K562 (cell line): ENCODE measurements around the gene STX2.

Experiments
- ATF1 ChIP-seq, 2 experiments: fragments of 450-650 bp in 1 of 2; IDR thresholded peaks; 2 replicates each; pipeline ENCODE4 v1.6.1; 2016; ENCODE audit warnings: missing compliant biosample characterization in 1 of 2, missing genetic modification characterization in 1 of 2
- CBX2 ChIP-seq: fragments of 200-600 bp; sonication (generic); IDR thresholded peaks from one replicate; pipeline ENCODE4 v1.6.1; 2012; ENCODE audit warnings: mild to moderate bottlenecking, low read length, inconsistent platforms; ENCODE audit not compliant: insufficient read depth, poor library complexity, severe bottlenecking
- CBX3 ChIP-seq, 2 experiments: IDR thresholded peaks; 1 replicate in 1 of 2; 2 replicates in 1 of 2; pipeline ENCODE4 v1.6.1; 2012; ENCODE audit warnings: inconsistent platforms in 2 of 2, low read length in 2 of 2, borderline replicate concordance in 1 of 2, control low read depth in 1 of 2
- ELK1 ChIP-seq: sonication (generic); formaldehyde crosslinking; IDR thresholded peaks from 2 replicates; pipeline ENCODE4 v1.8.1; 2022; ENCODE audit warnings: missing genetic modification reagents
- EZH2 ChIP-seq: IDR thresholded peaks from 2 replicates; pipeline ENCODE4 v1.6.1; 2012; ENCODE audit warnings: low read depth, mild to moderate bottlenecking, inconsistent platforms, low read length, borderline replicate concordance
- HDAC6 ChIP-seq: IDR thresholded peaks from 2 replicates; pipeline ENCODE4 v1.6.1; 2012; ENCODE audit warnings: low read depth, mild to moderate bottlenecking, control low read depth, inconsistent platforms, low read length, moderate library complexity
- RBM39 ChIP-seq: fragments of 200-400 bp; formaldehyde crosslinking; optimal IDR thresholded peaks from 2 replicates; pipeline ENCODE3; 2018; ENCODE audit warnings: low read depth, low read length

GRCh38 chr12:130828895-130829294 lies 10.2 kb downstream of the STX2 start:
- TF ChIP-seq ELK1 (CRISPR knock-in tag), result no peak
- no peak for TF ChIP-seq HDAC6
- TF ChIP-seq ATF1 (CRISPR knock-in tag; IDR thresholded peaks at IDR 0.05), result no peak
- TF ChIP-seq ATF1 (tag; IDR thresholded peaks at IDR 0.05), result no peak
- no peak for TF ChIP-seq CBX3 (IDR thresholded peaks at IDR 0.05; ENCODE audit: borderline replicate concordance in 1 of 2, low read length in 2 of 2)
- TF ChIP-seq CBX2, result no peak
- no peak for TF ChIP-seq EZH2
- no peak for TF ChIP-seq RBM39
